T1000 (cell line): ENCODE results near the gene C16orf86.

Source experiments
- DNase-seq: peaks from one replicate; lab custom pipeline; 2025; ENCODE audit warnings: mixed read lengths; lab: John Stamatoyannopoulos, UW

C16orf86 gene

DNA sequence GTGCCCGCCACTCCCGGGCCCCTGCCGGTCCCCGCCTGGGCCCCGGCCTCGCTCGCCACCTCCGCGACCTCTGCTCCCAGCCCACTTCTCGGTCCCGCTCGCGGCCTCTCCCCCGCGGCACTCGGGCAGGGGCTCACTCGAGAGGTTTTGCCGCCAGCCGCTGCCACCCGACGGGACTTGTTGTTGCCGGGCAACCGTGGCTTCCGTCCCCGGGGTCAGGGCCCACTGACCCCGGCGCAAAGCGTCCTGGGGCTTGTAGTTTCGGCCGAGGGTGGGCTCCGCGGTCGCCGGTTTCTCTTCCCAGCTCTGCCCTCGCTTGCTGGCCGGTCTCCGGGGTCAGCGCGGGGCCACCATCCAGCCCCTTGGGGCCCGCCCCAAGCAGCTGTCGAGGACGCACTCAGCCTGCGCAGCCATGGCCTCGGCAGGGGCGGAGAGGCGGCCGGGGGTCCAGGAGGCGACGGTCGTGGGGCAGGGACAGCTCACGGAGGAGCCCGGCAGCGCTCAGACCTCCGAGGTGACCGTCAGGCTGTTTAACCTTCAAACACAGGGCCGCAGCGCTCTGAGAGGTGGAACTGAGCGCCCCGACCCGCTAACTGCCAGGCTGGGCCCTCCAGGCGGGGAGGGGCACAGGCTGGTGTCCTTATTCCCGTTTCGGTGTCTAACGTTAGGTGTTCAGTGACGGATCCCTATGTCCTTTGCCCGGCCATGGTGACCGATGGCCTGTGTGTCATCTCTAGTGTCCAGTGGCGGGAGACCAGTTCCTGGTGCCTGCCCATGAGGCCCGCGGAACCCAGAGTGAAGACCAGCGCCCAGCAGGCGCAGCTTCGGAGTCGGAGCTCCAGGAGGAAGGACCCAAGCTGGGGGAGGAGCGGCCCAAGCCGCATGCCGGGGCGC, at the start of gene C16orf86, which contains the start of gene ENKD1:
TSS of gene C16orf86 (plus strand) at position 256 of the 894 bp plus-strand sequence. CDS start at position 413, 157 bp downstream.
TSS of gene ENKD1 (minus strand) at position 192 of the 894 bp plus-strand sequence. CDS start 308 bp downstream, outside the sequence.
- DNase-seq: peak; percentile 39

GRCh38 chr16:67628216-67628615, 38.4 kb upstream of the C16orf86 start:
- no peak for DNase-seq

- DNase-seq: no peak
These were observed 34.0 kb upstream of the C16orf86 start for GRCh38 chr16:67632415-67633172.

- no peak for DNase-seq
These were observed 29.9 kb upstream of the C16orf86 start for GRCh38 chr16:67636713-67637112.

DNA sequence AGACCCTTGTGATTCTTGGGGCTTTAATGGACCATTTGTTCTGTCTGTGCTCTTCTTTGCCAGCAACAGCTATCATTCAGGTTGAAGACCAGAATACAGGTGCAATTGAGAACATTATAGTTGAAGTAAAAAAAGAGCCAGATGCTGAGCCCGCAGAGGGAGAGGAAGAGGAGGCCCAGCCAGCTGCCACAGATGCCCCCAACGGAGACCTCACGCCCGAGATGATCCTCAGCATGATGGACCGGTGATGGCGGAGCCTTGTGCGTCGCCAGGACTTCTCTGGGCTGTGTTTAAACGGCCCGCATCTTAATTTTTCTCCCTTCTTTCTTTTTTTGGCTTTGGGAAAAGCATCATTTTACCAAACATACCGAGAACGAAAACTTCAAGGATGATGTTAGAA, 29.0 kb upstream of the C16orf86 start:
- no peak for DNase-seq

DNA sequence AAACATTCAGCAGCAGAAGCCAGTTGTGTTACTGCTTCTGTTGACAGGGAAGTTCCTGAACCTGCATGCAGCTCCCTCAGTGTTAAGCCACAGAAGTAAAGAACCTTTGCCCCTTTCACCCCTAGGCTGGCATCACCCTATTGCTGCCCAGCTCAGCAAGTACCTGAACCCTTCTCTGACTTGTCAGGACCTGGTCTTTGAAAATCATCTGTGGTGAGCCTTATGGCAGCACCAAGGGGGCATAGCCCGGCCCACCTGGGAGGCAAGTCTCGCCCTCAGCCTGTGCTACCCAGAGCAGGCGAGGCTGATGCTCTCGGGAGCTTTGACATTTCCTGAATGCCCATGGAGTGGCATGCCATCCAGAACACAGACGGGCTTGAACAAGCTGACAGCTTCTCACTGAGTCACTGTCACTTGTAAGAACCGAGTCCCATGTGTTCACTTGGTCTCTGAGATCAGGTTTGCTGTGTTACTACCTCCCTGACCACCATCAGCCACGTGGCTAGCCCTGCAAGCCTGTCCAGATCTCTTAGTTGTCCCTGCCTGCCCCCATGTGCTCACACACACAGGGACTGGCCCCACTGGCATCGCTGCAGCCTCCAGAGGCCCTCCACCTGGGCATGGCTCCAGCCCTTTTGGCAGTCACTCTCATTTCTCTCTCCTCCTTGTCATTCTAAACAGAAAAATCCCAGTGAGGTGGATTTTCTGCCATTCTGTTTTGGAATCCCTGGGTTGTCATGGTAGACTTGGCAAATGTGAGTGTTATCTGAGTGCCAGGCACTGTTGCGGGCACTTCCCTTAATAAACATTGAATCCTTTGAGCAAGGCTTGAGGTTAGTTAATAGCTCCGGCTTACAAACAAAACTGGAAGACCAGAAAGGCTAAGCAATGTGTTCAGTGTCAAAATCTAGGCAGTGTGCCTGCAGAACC, 24.6 kb upstream of the C16orf86 start:
- no peak for DNase-seq

GRCh38 chr16:67644038-67644437, 22.6 kb upstream of the C16orf86 start:
- DNase-seq: no peak

DNA sequence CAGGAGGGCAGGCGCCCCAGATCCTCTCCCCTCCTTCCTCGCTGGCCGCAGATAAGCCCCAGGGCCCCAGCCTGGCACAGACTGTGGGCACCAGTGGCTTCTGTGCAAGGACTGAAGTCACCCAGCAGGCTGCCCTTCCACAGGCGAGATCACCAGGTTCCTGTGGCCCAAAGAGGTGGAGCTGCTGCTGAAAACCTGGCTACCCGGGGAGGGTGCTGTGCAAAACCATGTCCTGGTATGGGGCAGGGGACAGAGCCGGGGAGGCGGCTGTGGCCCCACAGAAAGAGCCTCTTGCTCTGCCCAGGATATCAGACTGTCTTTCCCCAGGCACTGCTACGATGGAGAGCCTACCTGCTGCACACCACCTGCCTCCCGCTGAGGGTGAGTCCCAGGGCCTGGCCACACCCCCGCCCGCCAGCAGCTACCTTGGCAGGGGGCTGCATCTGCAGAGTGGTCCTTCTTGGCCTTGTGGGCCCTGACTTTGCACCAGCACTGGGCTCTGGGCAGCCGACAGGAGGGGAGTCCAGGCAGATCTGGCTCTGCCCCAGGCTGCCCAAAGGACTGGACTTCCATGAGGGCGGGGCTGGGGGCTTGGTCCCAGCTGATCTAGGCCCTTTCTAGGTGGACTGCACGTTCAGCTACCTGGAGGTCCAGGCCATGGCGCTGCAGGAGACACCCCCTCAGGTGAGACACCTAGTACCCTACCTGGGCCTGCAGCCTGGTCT, 21.1 kb upstream of the C16orf86 start:
- DNase-seq: no peak

GRCh38 chr16:67647111-67647651, 19.4 kb upstream of the C16orf86 start:
- DNase-seq: no peak

GRCh38 chr16:67647681-67648080, 18.9 kb upstream of the C16orf86 start:
- no peak for DNase-seq

DNA sequence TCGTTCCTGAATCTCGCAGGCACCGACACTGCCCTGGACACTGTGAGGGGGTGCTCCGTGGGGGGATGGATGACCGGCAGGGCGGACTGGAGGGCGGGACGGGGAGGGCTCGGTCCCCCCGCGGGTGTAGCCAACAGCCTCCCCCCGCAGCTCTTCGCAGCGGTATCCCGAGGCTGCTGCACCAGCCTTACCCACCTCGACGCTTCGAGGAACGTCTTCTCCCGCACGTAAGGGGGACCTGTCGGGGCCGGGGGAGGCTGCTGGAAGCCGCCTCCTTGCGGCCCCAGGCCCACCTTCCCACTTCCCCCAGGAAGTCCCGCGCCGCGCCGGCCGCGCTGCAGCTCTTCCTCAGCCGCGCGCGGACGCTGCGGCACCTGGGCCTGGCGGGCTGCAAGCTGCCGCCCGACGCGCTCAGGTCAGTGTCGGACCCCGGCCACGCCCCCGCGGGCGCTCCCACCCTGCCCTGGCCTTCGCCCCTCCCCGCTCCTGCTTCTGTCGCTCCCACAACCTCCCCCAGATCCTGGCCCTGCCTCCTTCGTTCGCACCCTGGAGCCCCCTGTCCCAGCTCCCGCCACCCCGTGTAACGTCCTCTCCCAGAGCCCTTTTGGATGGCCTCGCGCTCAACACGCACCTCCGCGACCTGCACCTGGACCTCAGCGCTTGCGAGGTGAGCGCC, 18.4 kb upstream of the C16orf86 start:
- DNase-seq: no peak

DNA sequence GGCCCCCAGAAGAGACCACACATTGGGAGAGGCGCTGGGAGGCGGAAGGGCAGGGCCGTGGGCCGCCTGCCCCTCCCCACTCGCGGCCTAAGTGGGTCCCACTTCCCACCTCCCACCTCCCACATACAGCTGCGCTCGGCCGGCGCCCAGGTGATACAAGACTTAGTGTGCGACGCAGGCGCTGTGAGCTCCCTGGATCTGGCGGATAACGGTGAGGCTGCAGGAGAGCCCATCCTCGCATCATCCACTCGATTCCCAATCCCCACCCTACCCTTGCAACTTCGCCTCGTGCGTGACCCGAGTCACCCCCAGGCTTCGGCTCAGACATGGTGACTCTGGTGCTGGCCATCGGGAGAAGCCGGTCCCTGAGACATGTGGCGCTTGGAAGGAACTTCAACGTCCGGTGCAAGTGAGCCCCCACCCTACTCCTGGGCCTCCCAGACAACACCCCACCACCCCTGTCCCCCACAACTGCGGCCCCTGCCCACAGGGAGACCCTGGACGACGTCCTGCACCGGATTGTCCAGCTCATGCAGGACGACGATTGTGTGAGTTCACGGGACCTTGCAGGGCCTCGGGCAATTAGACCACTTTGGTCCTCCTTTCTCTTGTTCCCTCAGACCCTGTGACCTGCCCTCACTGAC, 17.7 kb upstream of the C16orf86 start:
- DNase-seq: no peak

DNA sequence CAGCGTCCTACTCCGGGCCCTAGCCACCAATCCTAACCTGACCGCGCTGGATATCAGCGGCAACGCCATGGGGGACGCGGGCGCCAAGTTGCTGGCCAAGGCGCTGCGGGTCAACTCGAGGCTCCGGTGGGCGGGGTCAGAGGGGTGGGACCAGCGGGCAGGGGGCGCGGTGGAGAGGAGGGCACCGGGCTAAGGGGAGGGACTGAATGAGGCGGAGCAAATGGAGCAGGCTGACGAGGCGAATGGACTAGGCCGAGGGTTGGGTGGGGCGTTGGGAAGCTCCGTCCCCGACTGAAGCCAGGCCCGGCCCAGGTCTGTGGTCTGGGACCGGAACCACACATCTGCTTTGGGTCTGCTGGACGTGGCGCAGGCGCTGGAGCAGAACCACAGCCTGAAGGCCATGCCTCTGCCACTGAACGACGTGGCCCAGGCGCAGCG, 17.1 kb upstream of the C16orf86 start:
- DNase-seq: no peak

DNA sequence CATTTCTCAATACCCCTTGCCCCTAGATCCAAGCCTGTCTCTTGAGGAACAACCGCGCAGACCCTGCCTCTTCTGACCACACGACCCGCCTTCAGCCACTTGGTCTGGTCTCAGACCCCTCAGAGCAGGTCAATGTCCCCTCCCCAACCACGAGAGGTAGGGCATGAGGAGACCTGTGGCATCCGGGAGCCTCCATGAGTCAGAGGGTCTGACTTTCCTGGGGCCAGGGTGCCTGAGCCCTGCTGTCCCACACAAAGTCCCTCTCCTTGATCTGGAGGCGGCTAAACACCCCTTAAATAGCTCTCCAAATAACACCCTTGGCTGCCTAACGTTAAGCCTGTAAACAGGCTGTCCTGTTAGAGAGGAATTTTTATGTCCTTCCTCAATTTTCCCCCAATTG, 16.6 kb upstream of the C16orf86 start:
- DNase-seq: no peak

DNA sequence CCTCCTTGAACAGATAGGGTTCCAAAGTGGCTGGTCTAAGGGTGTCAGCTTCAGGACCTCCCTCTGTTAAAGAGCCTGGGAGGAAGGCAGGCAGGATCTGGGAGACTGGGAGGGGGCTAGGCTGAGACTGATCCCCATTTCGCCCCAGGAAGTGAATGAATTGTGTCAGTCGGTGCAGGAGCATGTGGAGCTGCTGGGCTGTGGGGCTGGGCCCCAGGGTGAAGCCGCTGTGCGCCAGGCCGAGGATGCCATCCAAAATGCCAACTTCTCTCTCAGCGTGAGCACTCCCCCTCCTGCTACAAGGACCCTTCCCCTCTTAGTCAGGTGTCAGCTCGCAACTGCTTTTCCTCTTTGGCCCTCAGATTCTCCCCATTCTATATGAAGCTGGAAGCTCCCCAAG, 15.6 kb upstream of the C16orf86 start:
- no peak for DNase-seq

- DNase-seq: no peak
These were observed 14.8 kb upstream of the C16orf86 start for GRCh38 chr16:67651847-67652246.

GRCh38 chr16:67652578-67653127, 14.0 kb upstream of the C16orf86 start:
- no peak for DNase-seq

DNA sequence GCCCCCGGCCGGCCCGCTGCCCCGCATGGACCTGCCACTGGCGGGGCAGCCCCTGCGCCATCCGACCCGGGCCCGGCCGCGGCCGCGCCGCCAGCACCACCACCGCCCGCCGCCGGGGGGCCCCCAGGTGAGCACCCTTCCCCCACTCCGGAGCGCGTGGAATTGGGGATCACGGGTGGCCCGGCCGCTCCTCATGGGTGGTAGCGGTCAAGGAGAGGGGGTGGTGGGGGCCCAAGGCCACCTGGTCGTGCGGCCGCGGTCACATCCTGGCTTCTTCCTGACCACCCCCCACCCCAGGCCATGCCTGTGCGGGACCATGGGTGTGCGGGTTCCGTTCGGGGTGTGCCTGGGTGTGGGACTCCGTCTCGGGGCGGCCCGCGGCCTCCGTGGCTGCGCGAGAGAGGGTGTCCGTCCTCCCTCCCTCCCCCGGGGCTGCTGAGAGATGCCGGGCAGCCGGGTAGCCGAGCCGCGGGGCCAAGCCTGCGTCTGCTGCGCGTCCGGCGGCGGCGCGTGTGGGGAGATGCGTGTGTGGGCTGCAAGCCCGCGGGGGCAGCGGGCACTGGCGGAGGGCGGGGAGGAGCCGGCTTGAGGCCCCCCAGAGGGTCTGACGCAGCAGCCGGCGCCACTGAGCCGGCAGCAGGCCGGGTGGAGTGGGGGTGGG, 13.4 kb upstream of the C16orf86 start:
- no peak for DNase-seq
